Nephron progenitor cell (in vitro differentiated cells): Measurements from ENCODE around the gene MAPKAPK3.

Experiments used
- DNase-seq: peaks from one replicate; pipeline ENCODE4 v3.0.0; 2021
- H3K27ac Mint-ChIP-seq: 2 replicates; pipeline ENCODE4 v1.8.0; 2021; ENCODE audit warnings: mild to moderate bottlenecking, moderate library complexity, mixed read lengths
- H3K27me3 Mint-ChIP-seq: 2 replicates; pipeline ENCODE4 v1.8.0; 2021; ENCODE audit warnings: mild to moderate bottlenecking, low read depth, mixed read lengths; ENCODE audit not compliant: poor library complexity
- H3K36me3 Mint-ChIP-seq: 2 replicates; pipeline ENCODE4 v1.8.0; 2021; ENCODE audit warnings: low read depth, mixed read lengths
- H3K4me1 Mint-ChIP-seq: 2 replicates; pipeline ENCODE4 v1.8.0; 2021; ENCODE audit warnings: mixed read lengths
- H3K4me3 Mint-ChIP-seq: 2 replicates; pipeline ENCODE4 v1.8.0; 2021; ENCODE audit warnings: mild to moderate bottlenecking, moderate library complexity, mixed read lengths
- H3K9me3 Mint-ChIP-seq: 2 replicates; pipeline ENCODE4 v1.8.0; 2021; ENCODE audit warnings: mild to moderate bottlenecking, moderate library complexity, mixed read lengths
- TF ChIP-seq, protein P1 (sequence below): fragments of 200-600 bp; sonication (generic); IDR thresholded peaks from 2 replicates; pipeline ENCODE4 v1.5.0; 2021; ENCODE audit warnings: antibody characterized with exemption

The MAPKAPK3 gene

DNA sequence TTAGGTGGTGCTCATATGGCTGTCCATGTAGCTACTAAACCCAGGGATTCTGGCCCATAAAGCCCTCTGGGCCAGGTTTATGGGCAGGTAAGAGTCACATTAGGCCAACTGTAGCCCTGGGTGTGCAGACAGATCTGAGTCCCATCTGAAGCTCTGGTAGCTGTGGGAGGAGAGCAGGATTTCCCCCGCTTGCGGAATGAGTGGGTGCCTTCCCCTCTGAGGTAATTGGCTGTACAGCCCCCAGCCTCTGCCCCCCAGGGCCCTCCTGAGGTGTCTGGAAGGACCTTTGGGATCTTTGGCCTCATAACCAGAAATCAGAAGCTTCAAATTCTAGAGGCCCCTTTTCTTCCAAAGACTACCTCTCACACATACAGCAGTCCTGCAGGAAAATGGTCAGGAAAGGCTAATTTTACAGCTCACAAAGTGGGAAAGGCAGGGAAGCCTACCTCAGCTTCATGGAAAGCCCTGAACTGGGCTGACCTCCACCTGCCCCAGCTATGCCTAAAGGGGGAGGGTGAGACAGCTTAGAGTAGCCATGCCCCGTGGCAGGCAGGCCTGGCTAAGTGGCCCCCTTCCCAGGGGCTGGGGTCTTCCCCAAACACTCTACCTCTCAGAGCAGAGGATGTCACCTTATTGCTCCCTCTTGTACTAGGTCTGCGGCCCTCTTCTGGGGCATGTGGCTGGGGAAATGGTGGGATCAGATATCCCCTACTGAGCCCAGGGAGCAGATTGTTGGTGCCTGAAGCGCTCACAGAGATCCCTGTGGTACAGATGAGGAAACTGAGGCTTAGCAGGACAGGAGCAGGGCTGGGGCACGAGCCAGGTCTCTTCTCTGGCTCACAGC is 30.8 kb upstream of the MAPKAPK3 start:
- TF ChIP-seq, protein P1, sequence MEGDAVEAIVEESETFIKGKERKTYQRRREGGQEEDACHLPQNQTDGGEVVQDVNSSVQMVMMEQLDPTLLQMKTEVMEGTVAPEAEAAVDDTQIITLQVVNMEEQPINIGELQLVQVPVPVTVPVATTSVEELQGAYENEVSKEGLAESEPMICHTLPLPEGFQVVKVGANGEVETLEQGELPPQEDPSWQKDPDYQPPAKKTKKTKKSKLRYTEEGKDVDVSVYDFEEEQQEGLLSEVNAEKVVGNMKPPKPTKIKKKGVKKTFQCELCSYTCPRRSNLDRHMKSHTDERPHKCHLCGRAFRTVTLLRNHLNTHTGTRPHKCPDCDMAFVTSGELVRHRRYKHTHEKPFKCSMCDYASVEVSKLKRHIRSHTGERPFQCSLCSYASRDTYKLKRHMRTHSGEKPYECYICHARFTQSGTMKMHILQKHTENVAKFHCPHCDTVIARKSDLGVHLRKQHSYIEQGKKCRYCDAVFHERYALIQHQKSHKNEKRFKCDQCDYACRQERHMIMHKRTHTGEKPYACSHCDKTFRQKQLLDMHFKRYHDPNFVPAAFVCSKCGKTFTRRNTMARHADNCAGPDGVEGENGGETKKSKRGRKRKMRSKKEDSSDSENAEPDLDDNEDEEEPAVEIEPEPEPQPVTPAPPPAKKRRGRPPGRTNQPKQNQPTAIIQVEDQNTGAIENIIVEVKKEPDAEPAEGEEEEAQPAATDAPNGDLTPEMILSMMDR, result no peak
- no peaks in the 10 kb centered on the region for H3K9me3 Mint-ChIP-seq
- peaks cover 7% of the 10 kb centered on the region for H3K36me3 Mint-ChIP-seq
- H3K27me3 Mint-ChIP-seq, result peaks cover 4% of the 10 kb centered on the region
- no peak overlapping the region for H3K4me3 Mint-ChIP-seq
- H3K27ac Mint-ChIP-seq, result no peak overlapping the region
- peaks cover 4% of the 10 kb centered on the region for H3K4me1 Mint-ChIP-seq
- no peak for DNase-seq

DNA sequence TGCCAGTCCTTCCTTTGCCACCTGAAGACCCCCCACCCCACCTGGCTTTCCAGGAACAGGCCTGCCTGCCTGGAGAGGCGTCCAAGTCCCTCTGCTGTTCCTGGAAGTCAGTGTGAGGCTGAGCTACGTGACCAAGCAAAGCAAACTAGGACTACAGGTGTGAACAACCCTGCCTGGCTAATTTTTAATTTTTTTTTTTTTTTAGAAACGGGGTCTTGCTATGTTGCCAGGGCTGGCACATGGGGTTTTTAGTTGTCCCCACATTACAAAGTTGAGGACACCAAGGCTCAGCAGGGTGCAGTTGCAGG is 30.2 kb upstream of the MAPKAPK3 start:
- H3K36me3 Mint-ChIP-seq, result peaks cover 7% of the 10 kb centered on the region
- H3K27me3 Mint-ChIP-seq, result peaks cover 4% of the 10 kb centered on the region
- no peak for DNase-seq
- peaks cover 4% of the 10 kb centered on the region for H3K4me1 Mint-ChIP-seq
- peak overlapping the region; percentile 75 for H3K27ac Mint-ChIP-seq
- TF ChIP-seq, protein P1, result no peak
- no peak overlapping the region for H3K4me3 Mint-ChIP-seq
- no peaks in the 10 kb centered on the region for H3K9me3 Mint-ChIP-seq

DNA sequence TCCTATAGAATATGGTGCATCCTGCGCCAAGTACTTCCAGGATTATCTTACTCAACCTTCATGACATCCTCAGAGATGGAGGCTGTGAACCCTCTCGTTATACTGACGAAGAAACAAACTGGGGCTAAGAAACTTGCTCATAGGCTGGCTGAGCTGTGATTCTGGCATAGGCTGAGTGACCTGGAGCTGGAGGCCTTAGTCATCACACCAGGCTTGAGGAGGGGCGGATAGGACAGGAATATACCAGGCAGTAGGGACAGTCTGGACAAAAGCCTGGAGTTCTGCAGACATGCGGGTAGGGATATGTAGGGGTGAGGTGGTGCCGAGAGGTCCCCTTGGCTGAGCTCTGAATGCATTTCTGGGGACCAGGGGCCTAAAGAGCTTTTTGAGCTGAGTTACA is 29.6 kb upstream of the MAPKAPK3 start:
- Mint-ChIP-seq H3K4me1 (peaks cover 4% of the 10 kb centered on the region), H3K9me3 (no peaks in the 10 kb centered on the region), H3K27me3 (no peaks in the 10 kb centered on the region), H3K36me3 (peaks cover 7% of the 10 kb centered on the region), H3K27ac (no peak overlapping the region), H3K4me3 (no peak overlapping the region)
- no peak for DNase-seq
- TF ChIP-seq, protein P1, result no peak

DNA sequence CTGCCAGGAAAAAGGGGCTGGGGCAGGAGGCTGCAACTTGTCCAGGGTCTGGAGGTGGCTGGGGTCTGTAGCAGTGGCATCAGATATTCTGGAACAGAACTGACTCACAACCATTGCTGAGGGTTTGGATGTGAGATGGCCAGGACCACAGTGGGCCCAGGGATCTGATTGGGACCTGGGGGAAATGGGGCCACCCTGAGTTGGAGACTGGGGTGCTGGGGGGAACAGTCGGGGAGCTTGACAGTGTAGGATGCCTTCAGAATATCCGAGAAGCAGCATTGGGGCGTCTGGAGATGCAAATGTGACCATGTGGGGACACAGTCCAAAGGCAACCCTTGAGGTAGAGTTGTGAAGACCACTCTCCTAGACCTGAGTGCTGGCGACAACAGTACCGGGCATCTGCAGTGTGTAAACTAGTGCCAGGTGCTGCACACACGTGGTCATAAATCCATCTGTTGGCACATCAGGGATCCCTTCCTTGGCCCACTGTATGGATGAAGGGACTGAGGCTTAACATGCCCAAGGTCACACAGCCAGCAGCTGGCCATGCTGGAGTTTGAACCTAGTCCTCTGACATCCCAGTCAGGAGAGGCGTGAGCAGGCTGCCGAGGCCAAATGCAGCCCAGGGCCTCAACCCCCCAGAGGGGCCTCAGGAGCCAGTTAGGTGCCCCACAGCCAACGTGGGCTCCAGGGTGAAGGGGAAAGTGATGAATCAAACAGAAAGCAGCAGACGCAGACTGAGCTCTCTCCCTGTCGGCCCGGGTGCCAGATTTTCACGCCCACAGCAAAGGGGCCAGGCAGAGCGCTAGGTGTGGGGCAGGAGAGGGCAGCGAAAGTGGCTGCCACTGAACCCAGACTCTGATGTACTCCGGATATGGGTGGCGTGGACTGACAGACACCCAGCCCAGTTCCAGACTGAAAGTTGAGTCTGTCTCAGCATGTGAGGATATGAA is 28.9 kb upstream of the MAPKAPK3 start:
- H3K4me3 Mint-ChIP-seq, result no peak overlapping the region
- H3K9me3 Mint-ChIP-seq, result no peaks in the 10 kb centered on the region
- peaks cover 7% of the 10 kb centered on the region for H3K36me3 Mint-ChIP-seq
- DNase-seq, result no peak
- TF ChIP-seq, protein P1, result no peak
- H3K27me3 Mint-ChIP-seq, result peaks cover 2% of the 10 kb centered on the region
- H3K4me1 Mint-ChIP-seq, result peaks cover 4% of the 10 kb centered on the region
- H3K27ac Mint-ChIP-seq, result peak overlapping the region; percentile 25

GRCh38 chr3:50588759-50589433 is 28.1 kb upstream of the MAPKAPK3 start:
- H3K27me3 Mint-ChIP-seq, result peaks cover 5% of the 10 kb centered on the region
- no peak for DNase-seq
- H3K27ac Mint-ChIP-seq, result no peak overlapping the region
- no peak overlapping the region for H3K4me3 Mint-ChIP-seq
- no peaks in the 10 kb centered on the region for H3K9me3 Mint-ChIP-seq
- peaks cover 4% of the 10 kb centered on the region for H3K4me1 Mint-ChIP-seq
- peaks cover 7% of the 10 kb centered on the region for H3K36me3 Mint-ChIP-seq
- TF ChIP-seq, protein P1, result no peak
